ENCODE measurements around the gene TFAM.

TFAM gene

GRCh38 chr10:58384999-58385783, at the start of gene TFAM:
TFAM (plus strand) TSS chr10:58385410; CDS start chr10:58385548, 138 bp downstream.
- DNase-seq (ENCODE audit: low read depth) = peak; percentile 98

GRCh38 chr10:58336242-58336641, 49.0 kb upstream of the TFAM start:
- no peak for DNase-seq (ENCODE audit: low read depth)

GRCh38 chr10:58341422-58341821, 43.8 kb upstream of the TFAM start:
- DNase-seq (ENCODE audit: low read depth) = no peak

DNA sequence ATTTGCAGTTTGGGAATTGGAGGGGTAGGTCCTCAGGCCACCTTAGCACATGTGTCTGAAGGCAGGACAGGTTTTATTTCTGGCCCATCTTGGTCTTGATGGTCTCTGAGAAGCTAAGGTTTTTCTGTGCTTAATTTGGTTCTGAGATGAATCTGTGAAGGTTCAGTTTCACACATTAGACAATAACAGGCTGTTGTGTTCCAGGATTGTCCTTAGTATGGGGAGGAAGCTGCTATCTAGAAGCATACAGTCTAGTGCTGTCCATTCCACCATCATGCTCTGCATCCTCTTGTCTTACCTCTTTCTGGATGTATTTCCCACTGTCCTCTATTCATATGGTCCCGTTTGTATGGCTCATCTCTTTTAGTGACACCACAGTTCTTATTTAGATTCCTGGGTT, 43.3 kb upstream of the TFAM start:
- DNase-seq (ENCODE audit: low read depth) = no peak

GRCh38 chr10:58347967-58348366, 37.2 kb upstream of the TFAM start:
- no peak for DNase-seq (ENCODE audit: low read depth)

DNA sequence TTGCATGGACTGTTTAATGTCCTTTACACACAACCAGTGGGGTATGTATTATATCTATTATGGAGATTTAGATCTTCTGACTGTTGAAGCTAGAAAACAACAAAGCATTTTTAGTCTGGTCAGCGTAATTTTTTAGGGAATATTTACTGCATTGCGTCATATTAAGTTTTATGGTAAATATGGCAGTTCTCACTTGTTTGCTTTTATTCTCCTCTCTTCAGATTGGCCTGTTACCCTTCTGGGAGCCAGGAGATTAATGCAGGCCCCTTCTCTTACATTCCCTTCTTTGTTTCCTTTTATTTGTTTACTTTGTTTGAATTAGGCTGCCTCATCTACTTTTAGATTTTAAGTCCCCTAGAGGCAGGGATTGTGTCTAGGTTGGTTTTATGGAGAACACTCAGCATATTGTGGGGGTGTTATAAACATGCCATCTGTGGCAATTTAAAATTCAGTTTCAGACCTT, 36.6 kb upstream of the TFAM start:
- DNase-seq (ENCODE audit: low read depth) = no peak

- no peak for DNase-seq (ENCODE audit: low read depth)
These were observed 35.2 kb upstream of the TFAM start for GRCh38 chr10:58350023-58350422.

- no peak for DNase-seq (ENCODE audit: low read depth)
These were observed 34.4 kb upstream of the TFAM start for GRCh38 chr10:58350619-58351323.

DNA sequence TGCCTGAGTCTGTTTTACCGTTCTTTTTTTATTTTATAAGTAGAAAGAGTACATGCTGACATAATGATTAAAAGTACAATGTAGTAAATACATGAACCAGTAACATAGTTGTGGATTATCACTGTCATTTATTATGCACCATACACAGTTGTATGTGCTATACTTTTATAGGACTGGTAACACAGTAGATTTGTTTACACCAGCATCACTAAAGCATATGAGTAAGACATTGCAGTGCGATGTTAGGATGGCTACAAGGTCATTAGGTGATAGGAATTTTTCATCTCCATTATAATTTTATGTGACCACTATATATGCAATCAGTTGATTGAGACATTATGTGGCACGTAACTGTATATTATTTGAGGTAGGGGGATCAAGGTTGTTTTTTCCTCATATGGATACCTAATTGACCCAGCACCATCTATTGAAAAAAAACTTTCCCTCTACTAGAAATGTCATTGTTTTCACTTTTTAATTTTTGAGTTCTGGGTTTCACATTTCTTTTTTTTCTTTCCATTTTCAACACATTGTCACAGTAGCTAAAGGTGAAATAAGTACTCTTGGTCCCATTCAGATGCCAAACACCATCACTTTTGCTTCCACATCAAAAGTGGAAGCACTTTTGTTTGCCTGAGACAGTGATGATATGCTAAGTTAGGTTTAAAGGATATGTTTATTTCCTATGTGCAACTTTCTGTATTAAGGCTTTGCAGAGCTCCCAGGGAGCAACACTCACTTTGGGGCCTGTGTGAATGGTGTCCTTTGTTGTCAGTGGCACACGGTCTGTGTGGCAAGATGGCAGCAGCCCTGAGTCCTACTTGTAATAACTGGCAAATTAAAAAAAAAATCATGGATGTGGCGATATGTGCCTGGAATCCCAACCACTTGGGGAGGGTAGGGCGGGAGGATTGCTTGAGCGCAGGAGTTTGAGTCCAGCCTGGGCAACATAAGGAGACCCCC, 33.3 kb upstream of the TFAM start:
- DNase-seq (ENCODE audit: low read depth) = no peak

- no peak for DNase-seq (ENCODE audit: low read depth)
These were observed 32.1 kb upstream of the TFAM start for GRCh38 chr10:58352956-58353610.

GRCh38 chr10:58356756-58357155, 28.5 kb upstream of the TFAM start:
- no peak for DNase-seq (ENCODE audit: low read depth)

GRCh38 chr10:58358314-58358933, 26.8 kb upstream of the TFAM start:
- DNase-seq (ENCODE audit: low read depth) = no peak

- DNase-seq (ENCODE audit: low read depth) = no peak
These were observed 26.3 kb upstream of the TFAM start for GRCh38 chr10:58358947-58359346.

DNA sequence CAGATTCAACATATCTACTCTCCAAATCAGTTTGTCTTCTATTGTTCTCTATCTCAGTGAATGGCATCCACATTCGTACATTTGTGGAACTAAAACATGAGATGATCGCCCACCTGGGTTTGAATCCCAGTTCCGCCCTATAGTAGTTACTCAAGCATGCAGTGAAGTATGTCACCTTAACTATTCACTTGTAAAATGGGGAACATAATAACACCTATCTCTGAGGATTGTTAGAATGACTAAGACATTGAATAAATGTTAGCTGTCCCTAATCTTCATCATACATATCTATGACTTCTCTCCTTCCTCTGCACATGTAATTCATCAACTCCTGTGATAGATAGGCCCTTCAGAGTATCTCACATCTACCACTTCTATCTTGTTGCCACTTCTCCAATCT, 25.7 kb upstream of the TFAM start:
- no peak for DNase-seq (ENCODE audit: low read depth)

DNA sequence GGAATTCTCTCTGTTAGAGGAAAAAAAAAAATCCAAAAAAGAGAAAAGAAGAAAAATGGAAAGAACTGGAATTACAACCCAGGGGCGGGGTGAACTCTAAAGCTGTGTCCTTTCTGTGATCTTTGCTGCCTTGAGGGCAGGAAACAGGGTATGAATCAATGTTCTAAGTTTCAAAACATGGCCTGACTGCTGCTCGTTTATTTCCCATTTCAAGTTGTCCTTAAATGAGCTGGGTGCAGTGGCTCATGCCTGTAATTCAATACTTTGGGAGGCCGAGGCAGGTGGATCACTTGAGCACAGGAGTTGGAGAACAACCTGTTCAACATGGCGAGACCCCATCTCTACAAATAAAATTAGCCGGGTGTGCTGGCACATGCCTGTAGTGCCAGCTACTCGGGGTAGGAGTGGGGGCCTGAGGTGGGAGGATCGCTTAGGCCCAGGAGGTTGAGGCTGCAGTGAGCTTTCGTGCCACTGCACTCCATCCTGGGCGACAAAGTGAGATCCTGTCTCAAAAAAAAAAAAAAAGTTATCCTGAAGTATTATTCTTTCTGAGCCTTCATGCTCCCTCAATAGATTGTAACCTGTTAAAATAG, 24.7 kb upstream of the TFAM start:
- no peak for DNase-seq (ENCODE audit: low read depth)

DNA sequence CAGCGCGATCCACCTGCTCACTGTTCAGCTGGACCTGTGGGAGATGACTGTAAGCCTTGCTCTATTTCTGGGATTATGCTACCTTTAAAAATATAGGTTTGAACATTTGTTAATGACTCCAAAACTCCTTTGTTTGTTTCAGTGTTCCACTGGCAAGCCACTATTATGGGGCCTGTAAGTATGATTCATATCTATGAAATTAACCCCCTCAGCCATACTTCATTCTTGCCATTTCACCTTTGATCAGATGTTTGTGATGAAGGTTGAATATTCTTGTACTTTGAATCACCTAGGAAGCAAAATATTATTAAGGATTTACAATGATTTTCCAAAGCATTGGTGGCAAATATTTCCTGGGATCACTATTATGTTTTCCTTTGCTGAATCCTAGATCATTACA, 23.9 kb upstream of the TFAM start:
- no peak for DNase-seq (ENCODE audit: low read depth)

- no peak for DNase-seq (ENCODE audit: low read depth)
These were observed 23.0 kb upstream of the TFAM start for GRCh38 chr10:58362027-58362789.

GRCh38 chr10:58367069-58367468, 18.1 kb upstream of the TFAM start:
- no peak for DNase-seq (ENCODE audit: low read depth)

- DNase-seq (ENCODE audit: low read depth) = no peak
These were observed 13.7 kb upstream of the TFAM start for GRCh38 chr10:58371473-58371872.

Measured in stimulated activated CD8-positive, alpha-beta memory T cell treated with anti-CD3 and anti-CD28 coated beads, Interleukin-4, amount 100 ng/mL, for 24 hours (primary cell).